Thoracic aorta (tissue), 2 donors: ENCODE data around the gene MAPK10. TPM values are rescaled to one million over a fixed set of nuclear protein-coding genes. Genes with fewer than 3 reads are reported as not detected.

ENCODE experiments used
- ATAC-seq: fragments of 150-250 bp; one replicate; pipeline ENCODE4 v1.8.0; 2017; ENCODE audit warnings: low read depth; ENCODE audit not compliant: insufficient number of reproducible peaks, low FRiP score
- DNase-seq: peaks from one replicate; pipeline ENCODE4 v3.0.0-alpha.2; 2020; ENCODE audit warnings: low spot score
- H3K27ac ChIP-seq, 2 donors: fragments of 200-600 bp; sonication (generic); 1 replicate in 1 of 2; 2 replicates in 1 of 2; pipeline ENCODE4 v1.5.1; 2016; ENCODE audit warnings: mild to moderate bottlenecking in 2 of 2, moderate library complexity in 2 of 2
- H3K27me3 ChIP-seq: fragments of 200-600 bp; sonication (generic); replicated peaks from 2 replicates; pipeline ENCODE4 v1.6.0; 2016; ENCODE audit warnings: mild to moderate bottlenecking; ENCODE audit not compliant: insufficient read depth
- H3K36me3 ChIP-seq: fragments of 200-600 bp; sonication (generic); one replicate; pipeline ENCODE4 v1.5.1; 2016
- H3K4me1 ChIP-seq, 2 donors: fragments of 200-600 bp; sonication (generic); 1 replicate in 1 of 2; 2 replicates in 1 of 2; pipeline versions ENCODE4 v1.5.1 to v1.6.0; 2016; ENCODE audit warnings: low read depth in 2 of 2, mild to moderate bottlenecking in 1 of 2; ENCODE audit not compliant: control insufficient read depth in 1 of 2
- H3K4me3 ChIP-seq: fragments of 200-600 bp; sonication (generic); 2 replicates; pipeline ENCODE4 v1.5.1; 2016; ENCODE audit warnings: mild to moderate bottlenecking
- H3K9me3 ChIP-seq: fragments of 200-600 bp; sonication (generic); 2 replicates; pipeline ENCODE4 v1.5.1; 2016
- CTCF ChIP-seq: fragments of 200-600 bp; sonication (generic); IDR thresholded peaks from one replicate; pipeline ENCODE4 v1.5.1; 2019; ENCODE audit warnings: antibody characterized with exemption
- total RNA-seq, 2 donors: library from RNA; depleted of rRNA; stranded (reverse); fragments of >200 nt; gene quantifications; one replicate each; pipeline versions ENCODE4 v1.1.0 to v1.2.3, GENCODE V29; 2016

Gene MAPK10
- total RNA-seq, 2 donors from 2014 or later, result 28.8 to 44.7 TPM

- DNase-seq, result no peak
- Histone ChIP-seq H3K27ac (no peak overlapping the region), H3K4me3 (no peak overlapping the region), H3K4me1 (no peaks in the 10 kb centered on the region), H3K36me3 (no peaks in the 10 kb centered on the region), H3K9me3 (no peaks in the 10 kb centered on the region), H3K27me3 (no peaks in the 10 kb centered on the region)
- ATAC-seq, result no peak
- no peak for TF ChIP-seq CTCF
These were observed 65.0 kb downstream of the MAPK10 start for GRCh38 chr4:86294883-86295282.

- no peak overlapping the region for H3K4me3 ChIP-seq
- no peak for TF ChIP-seq CTCF
- DNase-seq (no peak), ATAC-seq (no peak)
- no peaks in the 10 kb centered on the region for H3K36me3 ChIP-seq
- H3K27me3 ChIP-seq, result no peaks in the 10 kb centered on the region
- H3K9me3 ChIP-seq, result no peaks in the 10 kb centered on the region
- no peak overlapping the region for H3K27ac ChIP-seq
- H3K4me1 ChIP-seq, result no peaks in the 10 kb centered on the region
These were observed 68.7 kb downstream of the MAPK10 start for GRCh38 chr4:86291180-86291579.

- H3K27me3 ChIP-seq, result no peaks in the 10 kb centered on the region
- ATAC-seq (no peak), DNase-seq (no peak)
These were observed 73.1 kb downstream of the MAPK10 start for GRCh38 chr4:86286726-86287125.

GRCh38 chr4:86283371-86283770 is 76.5 kb downstream of the MAPK10 start:
- H3K4me3 ChIP-seq, result no peak overlapping the region
- H3K4me1 ChIP-seq, result no peaks in the 10 kb centered on the region
- H3K36me3 ChIP-seq, result no peaks in the 10 kb centered on the region
- TF ChIP-seq CTCF, result no peak
- no peak for DNase-seq
- H3K9me3 ChIP-seq, result no peaks in the 10 kb centered on the region
- H3K27me3 ChIP-seq, result no peaks in the 10 kb centered on the region
- no peak for ATAC-seq
- no peak overlapping the region for H3K27ac ChIP-seq

More at GRCh38 chr4:86286726-86287125, 73.1 kb downstream of the MAPK10 start:
- no peaks in the 10 kb centered on the region for H3K4me1 ChIP-seq
- H3K27ac ChIP-seq, result no peak overlapping the region
- no peak overlapping the region for H3K4me3 ChIP-seq
- H3K36me3 ChIP-seq, result no peaks in the 10 kb centered on the region
- no peak for TF ChIP-seq CTCF
- H3K9me3 ChIP-seq, result no peaks in the 10 kb centered on the region

- ATAC-seq (no peak), DNase-seq (no peak)
- no peaks in the 10 kb centered on the region for H3K36me3 ChIP-seq
- TF ChIP-seq CTCF, result no peak
- no peak overlapping the region for H3K27ac ChIP-seq
- H3K4me3 ChIP-seq, result no peak overlapping the region
- no peaks in the 10 kb centered on the region for H3K27me3 ChIP-seq
- peaks cover 0 to 3% of the 10 kb centered on the region in 2 donors for H3K4me1 ChIP-seq
- H3K9me3 ChIP-seq, result no peaks in the 10 kb centered on the region
These were observed 79.6 kb downstream of the MAPK10 start for GRCh38 chr4:86280246-86280645.
